ENCODE data around the gene APAF1. TPM values are rescaled to one million over a fixed set of nuclear protein-coding genes. Genes with fewer than 3 reads are reported as not detected.

The APAF1 gene
- total and polyA plus RNA-seq, 10 of the 15 experiments (the other 5 are each of a cell fraction or from before 2014, with no cell fraction given): 4.2 to 19.1 (median 14.2) TPM

- TF ChIP-seq ZNF687 (IDR thresholded peaks at IDR 0.05) (peak; percentile 87), CHD1 (IDR thresholded peaks at IDR 0.05; ENCODE audit: low read depth, low read length) (no peak), YY1 (IDR thresholded peaks at IDR 0.05; ENCODE audit: low read depth, low read length) (0 out of 2 replicates have a peak, but pooled peaks have one; percentile 37), IRF3 (IDR thresholded peaks at IDR 0.05) (no peak), E2F4 (IDR thresholded peaks at IDR 0.05; ENCODE audit: low read depth, low read length) (no peak), SIX5 (IDR thresholded peaks at IDR 0.05; ENCODE audit: low read depth, low read length, severe bottlenecking) (no peak), CTCF (IDR thresholded peaks at IDR 0.05 in 2 of 3, conservative IDR thresholded peaks at IDR 0.05 in 1 of 3; ENCODE audit: control insufficient read depth in 2 of 3, extremely low read depth in 1 of 3, insufficient read depth in 1 of 3, low read depth in 3 of 3, low read length in 3 of 3) (0 out of 6 replicates have a peak, but pooled peaks of 1 of the 3 experiments have one; percentile 8), SPI1 (IDR thresholded peaks at IDR 0.05; ENCODE audit: borderline replicate concordance, insufficient read depth, low read depth, low read length) (peak; percentile 80), TCF12 (IDR thresholded peaks at IDR 0.05; ENCODE audit: low read depth, low read length) (no peak), NKRF (conservative IDR thresholded peaks at IDR 0.05) (no peak), TAF1 (IDR thresholded peaks at IDR 0.05; ENCODE audit: borderline replicate concordance, low read depth, low read length) (no peak), MTA2 (IDR thresholded peaks at IDR 0.05; ENCODE audit: low read depth) (peak; percentile 81), SKIL (IDR thresholded peaks at IDR 0.05; ENCODE audit: low read depth, poor library complexity, severe bottlenecking) (no peak), STAT3 (IDR thresholded peaks at IDR 0.05; ENCODE audit: low read depth, low read length) (no peak), SREBF2 (IDR thresholded peaks at IDR 0.05; ENCODE audit: low read length) (no peak), MXI1 (IDR thresholded peaks at IDR 0.05; ENCODE audit: low read depth, low read length) (peak; percentile 39; the same call in 1 of the 2 replicates), BRCA1 (IDR thresholded peaks at IDR 0.05; ENCODE audit: low read depth, low read length) (no peak)
Measured at GRCh38 chr12:98612696-98613334, 32.3 kb upstream of the APAF1 start (continued).
